ENCODE results near the gene TRIM7.

DNA sequence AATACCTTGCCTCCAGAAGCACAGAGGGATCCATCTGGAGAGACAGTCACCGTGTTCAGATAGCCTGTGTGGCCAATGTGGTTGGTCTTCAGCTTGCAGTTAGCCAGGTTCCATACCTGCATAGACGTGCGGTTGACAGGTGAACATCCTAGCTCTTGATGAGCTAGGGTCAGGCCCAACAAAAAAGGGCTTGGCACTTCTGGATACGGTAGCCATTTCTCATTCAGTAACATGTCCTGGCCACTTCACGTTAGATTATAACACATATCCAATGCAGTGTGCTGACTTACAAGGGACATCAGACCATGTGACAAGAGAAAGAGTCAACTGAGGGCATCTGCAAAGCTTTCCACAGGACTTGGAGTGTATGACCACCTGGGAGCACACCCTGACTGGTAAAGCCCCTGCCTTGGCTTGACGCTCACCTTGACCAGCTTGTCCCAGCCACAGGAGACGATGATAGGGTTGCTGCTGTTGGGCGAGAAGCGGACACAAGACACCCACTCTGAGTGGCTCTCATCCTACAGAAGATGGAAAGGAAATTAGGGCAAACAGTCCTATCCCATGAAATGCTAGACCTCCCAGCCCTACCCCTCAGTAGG is 34.2 kb upstream of the TRIM7 start:
- TF ChIP-seq POLR2A (IDR thresholded peaks at IDR 0.05; ENCODE audit: extremely low read depth, insufficient read length) (no peak), CTCF (IDR thresholded peaks at IDR 0.05; ENCODE audit: low read depth, low read length) (no peak)

All from NB4 (cell line).